ENCODE data around the gene EIF4E.

- TF ChIP-seq CTCF (conservative IDR thresholded peaks at IDR 0.05; ENCODE audit: low read depth, low read length) (no peak), SMC3 (IDR thresholded peaks at IDR 0.05; ENCODE audit: low read depth, low read length) (no peak), MAFK (IDR thresholded peaks at IDR 0.05; ENCODE audit: low read depth, low read length) (no peak)
Observed at GRCh38 chr4:98959411-98959810, 30.5 kb upstream of the EIF4E start.

Data from IMR-90 (cell line).